Measurements from ENCODE around the gene PCTP. TPM values are rescaled to one million over a fixed set of nuclear protein-coding genes. Genes with fewer than 3 reads are reported as not detected.

The PCTP gene
- total RNA-seq, 1 experiment from 2014 or later, result 17.3 TPM

DNA sequence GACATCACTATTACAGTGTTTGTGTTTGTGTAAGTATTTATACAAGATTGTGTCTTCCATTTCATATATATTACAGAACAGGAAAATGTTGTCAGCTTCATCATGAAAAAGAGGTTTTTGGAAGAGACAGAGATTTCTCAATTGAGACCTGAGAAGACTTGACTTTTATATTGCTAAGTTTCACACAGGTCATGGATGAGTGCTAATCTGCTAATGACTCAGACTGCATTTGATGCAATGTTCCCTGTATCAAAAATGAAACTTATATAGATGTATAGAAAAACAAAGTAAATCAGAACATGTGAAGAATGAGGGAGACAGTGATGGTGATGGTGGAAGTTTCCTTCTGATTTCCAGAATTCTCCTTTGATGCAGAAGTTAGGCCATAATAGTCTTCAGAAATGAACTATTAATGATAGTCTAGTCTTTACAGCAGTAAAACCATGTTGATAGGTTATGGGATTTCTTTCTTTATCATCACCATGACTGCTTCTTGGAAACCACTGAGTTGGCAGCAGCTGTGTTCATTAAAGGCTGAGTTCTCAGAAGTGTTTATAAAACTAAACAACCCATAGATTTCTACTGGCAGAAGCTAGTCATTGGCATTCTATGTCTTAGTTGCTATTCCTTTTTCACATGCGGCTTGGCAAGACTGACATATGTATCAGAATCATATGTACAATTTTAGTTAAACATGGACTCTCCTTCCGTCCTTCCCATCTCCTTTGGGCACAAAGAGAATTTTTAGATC is 56.1 kb downstream of the PCTP start:
- CTCF ChIA-PET, result no interaction called here
- H2AFZ ChIP-seq, result no peak overlapping the region
- no peaks in the 10 kb centered on the region for H3K36me3 ChIP-seq (ENCODE audit: low read depth)
- intact Hi-C loops (cut with micrococcal nuclease; ENCODE audit: unreplicated experiment), result no loop called here
- no peak for DNase-seq
- no peaks in the 10 kb centered on the region for H3K4me1 ChIP-seq (replicated peaks; ENCODE audit: insufficient read depth)
- no peaks in the 10 kb centered on the region for H3K9me2 ChIP-seq (ENCODE audit: insufficient read depth)
- H3K4me2 ChIP-seq, result no peak overlapping the region
- TF ChIP-seq, protein P1, sequence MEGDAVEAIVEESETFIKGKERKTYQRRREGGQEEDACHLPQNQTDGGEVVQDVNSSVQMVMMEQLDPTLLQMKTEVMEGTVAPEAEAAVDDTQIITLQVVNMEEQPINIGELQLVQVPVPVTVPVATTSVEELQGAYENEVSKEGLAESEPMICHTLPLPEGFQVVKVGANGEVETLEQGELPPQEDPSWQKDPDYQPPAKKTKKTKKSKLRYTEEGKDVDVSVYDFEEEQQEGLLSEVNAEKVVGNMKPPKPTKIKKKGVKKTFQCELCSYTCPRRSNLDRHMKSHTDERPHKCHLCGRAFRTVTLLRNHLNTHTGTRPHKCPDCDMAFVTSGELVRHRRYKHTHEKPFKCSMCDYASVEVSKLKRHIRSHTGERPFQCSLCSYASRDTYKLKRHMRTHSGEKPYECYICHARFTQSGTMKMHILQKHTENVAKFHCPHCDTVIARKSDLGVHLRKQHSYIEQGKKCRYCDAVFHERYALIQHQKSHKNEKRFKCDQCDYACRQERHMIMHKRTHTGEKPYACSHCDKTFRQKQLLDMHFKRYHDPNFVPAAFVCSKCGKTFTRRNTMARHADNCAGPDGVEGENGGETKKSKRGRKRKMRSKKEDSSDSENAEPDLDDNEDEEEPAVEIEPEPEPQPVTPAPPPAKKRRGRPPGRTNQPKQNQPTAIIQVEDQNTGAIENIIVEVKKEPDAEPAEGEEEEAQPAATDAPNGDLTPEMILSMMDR (conservative IDR thresholded peaks at IDR 0.05), result no peak
- TF ChIP-seq EZH2 (IDR thresholded peaks at IDR 0.05; ENCODE audit: low read depth), result no peak
- H3K79me2 ChIP-seq (ENCODE audit: low read depth), result no peaks in the 10 kb centered on the region
- no peak overlapping the region for H3K4me3 ChIP-seq
- H3K27me3 ChIP-seq (ENCODE audit: insufficient read depth, low read depth), result peaks cover 20% of the 10 kb centered on the region; the same call in 1 of the 2 replicates
- H3F3A ChIP-seq (ENCODE audit: insufficient read depth, low read depth), result no peaks in the 10 kb centered on the region
- no peaks in the 10 kb centered on the region for H3K9me3 ChIP-seq (ENCODE audit: insufficient read depth, low read depth)
- no peaks in the 10 kb centered on the region for H4K20me1 ChIP-seq (ENCODE audit: insufficient read depth)
- POLR2A ChIA-PET (ENCODE audit: unreplicated experiment), result no interaction called here
- no TSS peak for BruUV-seq (replicated peaks)
- no peak overlapping the region for H3K27ac ChIP-seq

DNA sequence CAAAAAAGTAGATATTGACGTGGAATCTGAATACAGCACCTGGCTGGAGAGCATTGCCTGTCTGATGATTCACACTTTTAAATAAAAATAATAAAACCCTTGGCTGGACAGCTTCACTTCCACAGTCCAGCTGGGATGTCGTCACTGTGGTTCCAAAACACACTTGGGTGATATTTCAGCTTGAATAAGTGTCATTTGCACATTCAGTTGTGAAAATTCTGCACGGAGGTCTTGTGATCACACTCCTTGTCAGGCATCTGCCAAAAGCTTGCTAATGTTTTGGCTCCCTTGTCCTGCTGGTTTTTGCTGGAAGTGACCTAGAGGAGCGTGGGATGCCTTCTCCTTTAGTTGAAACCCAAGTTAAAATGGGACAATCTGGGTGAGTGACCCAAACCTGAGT is 60.7 kb downstream of the PCTP start:
- Histone ChIP-seq H3K9me2 (ENCODE audit: insufficient read depth) (no peaks in the 10 kb centered on the region), H3K27ac (no peak overlapping the region), H2AFZ (no peak overlapping the region), H3K4me1 (replicated peaks; ENCODE audit: insufficient read depth) (no peaks in the 10 kb centered on the region), H3K79me2 (ENCODE audit: low read depth) (no peaks in the 10 kb centered on the region), H3K4me2 (no peak overlapping the region), H3K27me3 (ENCODE audit: insufficient read depth, low read depth) (peaks cover 51% of the 10 kb centered on the region), H4K20me1 (ENCODE audit: insufficient read depth) (no peaks in the 10 kb centered on the region), H3F3A (ENCODE audit: insufficient read depth, low read depth) (no peaks in the 10 kb centered on the region), H3K36me3 (ENCODE audit: low read depth) (no peaks in the 10 kb centered on the region), H3K4me3 (no peak overlapping the region), H3K9me3 (ENCODE audit: insufficient read depth, low read depth) (no peaks in the 10 kb centered on the region)
- no peak for DNase-seq
- POLR2A ChIA-PET (ENCODE audit: unreplicated experiment), result no interaction called here
- CTCF ChIA-PET, result no interaction called here
- BruUV-seq (replicated peaks), result no TSS peak
- TF ChIP-seq, protein P1 (conservative IDR thresholded peaks at IDR 0.05), result no peak
- TF ChIP-seq EZH2 (IDR thresholded peaks at IDR 0.05; ENCODE audit: low read depth), result no peak
- intact Hi-C loops (cut with micrococcal nuclease; ENCODE audit: unreplicated experiment), result no loop called here

DNA sequence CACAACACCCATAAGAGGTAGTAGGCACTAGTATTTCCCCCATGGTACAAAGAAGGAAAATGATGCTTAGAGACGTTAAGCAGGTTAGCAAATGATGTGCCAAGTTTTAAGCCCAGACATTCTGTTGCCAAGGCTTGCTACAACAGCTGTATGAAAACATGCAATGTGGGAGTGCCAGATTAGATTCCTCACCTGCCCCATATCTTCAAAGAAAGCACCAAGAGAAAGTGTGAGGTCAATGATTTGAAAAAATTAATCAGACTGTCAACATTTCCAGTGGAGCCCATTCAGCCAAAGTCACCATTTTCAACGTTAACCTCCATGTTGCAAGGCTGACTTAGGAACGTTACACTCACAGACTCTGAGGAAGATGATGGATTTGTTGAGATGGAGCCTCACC is 61.5 kb downstream of the PCTP start:
- intact Hi-C loops (cut with micrococcal nuclease; ENCODE audit: unreplicated experiment), result no loop called here
- Histone ChIP-seq H3K4me3 (no peak overlapping the region), H3K9me2 (ENCODE audit: insufficient read depth) (no peaks in the 10 kb centered on the region), H3K9me3 (ENCODE audit: insufficient read depth, low read depth) (no peaks in the 10 kb centered on the region), H4K20me1 (ENCODE audit: insufficient read depth) (no peaks in the 10 kb centered on the region), H3K36me3 (ENCODE audit: low read depth) (no peaks in the 10 kb centered on the region), H3K4me1 (replicated peaks; ENCODE audit: insufficient read depth) (no peaks in the 10 kb centered on the region), H3K4me2 (no peak overlapping the region), H2AFZ (no peak overlapping the region), H3K27ac (no peak overlapping the region), H3F3A (ENCODE audit: insufficient read depth, low read depth) (no peaks in the 10 kb centered on the region), H3K79me2 (ENCODE audit: low read depth) (no peaks in the 10 kb centered on the region), H3K27me3 (ENCODE audit: insufficient read depth, low read depth) (peaks cover 57% of the 10 kb centered on the region)
- BruUV-seq (replicated peaks), result no TSS peak
- no peak for TF ChIP-seq EZH2 (IDR thresholded peaks at IDR 0.05; ENCODE audit: low read depth)
- TF ChIP-seq, protein P1 (conservative IDR thresholded peaks at IDR 0.05), result no peak
- ChIA-PET POLR2A (ENCODE audit: unreplicated experiment) (no interaction called here), CTCF (no interaction called here)
- DNase-seq, result no peak

Data from PC-9 (cell line).